NCI-H2107 (cell line): Measurements from ENCODE around the gene LAMC1.

Experiments used
- DNase-seq: peaks from one replicate; lab custom pipeline; 2025; lab: John Stamatoyannopoulos, UW

The LAMC1 gene

GRCh38 chr1:183106746-183107145 is 83.5 kb downstream of the LAMC1 start:
- DNase-seq = no peak

- DNase-seq = no peak
Measured at GRCh38 chr1:183110326-183110880, 87.2 kb downstream of the LAMC1 start.

- DNase-seq = no peak
Measured at GRCh38 chr1:183114441-183114840, 91.2 kb downstream of the LAMC1 start.

- no peak for DNase-seq
Measured at GRCh38 chr1:183116416-183116815, 93.2 kb downstream of the LAMC1 start.

- no peak for DNase-seq
Measured at GRCh38 chr1:183121609-183122008, 98.4 kb downstream of the LAMC1 start.

GRCh38 chr1:183124259-183124658 is 101.0 kb downstream of the LAMC1 start:
- no peak for DNase-seq

GRCh38 chr1:183125279-183125999 is 102.2 kb downstream of the LAMC1 start:
- DNase-seq = no peak

- no peak for DNase-seq
Measured at GRCh38 chr1:183126000-183126366, 102.8 kb downstream of the LAMC1 start.

GRCh38 chr1:183126528-183126927 is 103.3 kb downstream of the LAMC1 start:
- DNase-seq = no peak

GRCh38 chr1:183129921-183130690 is 106.9 kb downstream of the LAMC1 start:
- DNase-seq = no peak

GRCh38 chr1:183131166-183131565 is 107.9 kb downstream of the LAMC1 start:
- DNase-seq = no peak

GRCh38 chr1:183135336-183135735 is 112.1 kb downstream of the LAMC1 start:
- no peak for DNase-seq

GRCh38 chr1:183137782-183138181 is 114.6 kb downstream of the LAMC1 start:
- no peak for DNase-seq

GRCh38 chr1:183138301-183138700 is 115.1 kb downstream of the LAMC1 start:
- no peak for DNase-seq

- no peak for DNase-seq
Measured at GRCh38 chr1:183139281-183139942, 116.2 kb downstream of the LAMC1 start.

GRCh38 chr1:183140633-183141032 is 117.4 kb downstream of the LAMC1 start:
- DNase-seq = no peak

GRCh38 chr1:183142171-183142570 is 119.0 kb downstream of the LAMC1 start:
- no peak for DNase-seq

- DNase-seq = no peak
Measured at GRCh38 chr1:183143576-183144315, 120.5 kb downstream of the LAMC1 start.

- no peak for DNase-seq
Measured at GRCh38 chr1:183144752-183145151, 121.5 kb downstream of the LAMC1 start.

GRCh38 chr1:183147735-183148134 is 124.5 kb downstream of the LAMC1 start:
- no peak for DNase-seq

GRCh38 chr1:183148599-183148998 is 125.4 kb downstream of the LAMC1 start:
- no peak for DNase-seq

- no peak for DNase-seq
Measured at GRCh38 chr1:183149273-183149672, 126.1 kb downstream of the LAMC1 start.
